Neural cell (in vitro differentiated cells): ENCODE results near the gene KIAA0513.

Experiments used
- MXI1 ChIP-seq: fragments of 450-650 bp; conservative IDR thresholded peaks from 2 replicates; pipeline ENCODE4 v1.6.1; 2014; ENCODE audit warnings: antibody characterized with exemption, mild to moderate bottlenecking; ENCODE audit not compliant: poor library complexity, severe bottlenecking
- POLR2AphosphoS5 ChIP-seq: IDR thresholded peaks from 2 replicates; pipeline ENCODE4 v1.6.1; 2012

DNA sequence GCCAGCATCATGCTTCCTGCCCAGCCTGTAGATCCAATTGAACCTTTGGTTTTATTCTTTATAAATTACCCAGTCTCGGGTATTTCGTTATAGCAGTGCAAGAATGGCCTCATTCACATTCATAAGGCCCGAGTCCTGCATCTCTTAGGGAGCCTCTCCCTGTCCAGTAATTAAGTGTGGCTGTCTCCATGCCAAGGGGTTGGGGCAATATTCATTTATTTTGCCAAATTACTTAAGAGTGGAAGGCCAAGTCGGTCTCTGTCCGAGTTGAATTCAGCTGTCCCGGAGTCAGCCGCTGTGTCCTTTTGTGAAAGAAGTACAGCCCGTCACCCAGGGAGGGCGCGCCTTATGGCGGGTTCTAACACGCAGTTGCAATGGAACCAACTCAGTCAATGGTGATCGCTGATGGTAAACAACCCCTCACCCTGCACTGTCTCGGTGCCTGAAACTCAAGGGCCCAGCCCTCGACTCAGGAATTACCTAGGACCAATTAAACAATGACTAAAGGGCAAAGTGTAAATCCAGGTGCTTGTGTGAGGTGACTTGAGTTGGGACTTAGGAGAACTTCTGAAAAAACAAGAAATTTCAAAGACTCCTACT is 22.2 kb downstream of the KIAA0513 start:
- TF ChIP-seq MXI1 (no peak), POLR2AphosphoS5 (no peak)
